ENCODE results near the gene CHSY1. TPM values are rescaled to one million over a fixed set of nuclear protein-coding genes. Genes with fewer than 3 reads are reported as not detected.

CHSY1 gene
- total RNA-seq, 1 donor from 2014 or later, result 20.4 TPM

GRCh38 chr15:101211897-101212296 lies 40.0 kb downstream of the CHSY1 start:
- Mint-ChIP-seq H3K27me3 (no peaks in the 10 kb centered on the region), H3K36me3 (ENCODE audit: low read depth) (peaks cover 18% of the 10 kb centered on the region), H3K9me3 (no peaks in the 10 kb centered on the region), H3K4me1 (peaks cover 37% of the 10 kb centered on the region), H3K27ac (no peak overlapping the region), H3K4me3 (no peak overlapping the region)
- TF ChIP-seq, protein P1, sequence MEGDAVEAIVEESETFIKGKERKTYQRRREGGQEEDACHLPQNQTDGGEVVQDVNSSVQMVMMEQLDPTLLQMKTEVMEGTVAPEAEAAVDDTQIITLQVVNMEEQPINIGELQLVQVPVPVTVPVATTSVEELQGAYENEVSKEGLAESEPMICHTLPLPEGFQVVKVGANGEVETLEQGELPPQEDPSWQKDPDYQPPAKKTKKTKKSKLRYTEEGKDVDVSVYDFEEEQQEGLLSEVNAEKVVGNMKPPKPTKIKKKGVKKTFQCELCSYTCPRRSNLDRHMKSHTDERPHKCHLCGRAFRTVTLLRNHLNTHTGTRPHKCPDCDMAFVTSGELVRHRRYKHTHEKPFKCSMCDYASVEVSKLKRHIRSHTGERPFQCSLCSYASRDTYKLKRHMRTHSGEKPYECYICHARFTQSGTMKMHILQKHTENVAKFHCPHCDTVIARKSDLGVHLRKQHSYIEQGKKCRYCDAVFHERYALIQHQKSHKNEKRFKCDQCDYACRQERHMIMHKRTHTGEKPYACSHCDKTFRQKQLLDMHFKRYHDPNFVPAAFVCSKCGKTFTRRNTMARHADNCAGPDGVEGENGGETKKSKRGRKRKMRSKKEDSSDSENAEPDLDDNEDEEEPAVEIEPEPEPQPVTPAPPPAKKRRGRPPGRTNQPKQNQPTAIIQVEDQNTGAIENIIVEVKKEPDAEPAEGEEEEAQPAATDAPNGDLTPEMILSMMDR (IDR thresholded peaks at IDR 0.05), result no peak
- ChIA-PET POLR2A (no interaction called here), CTCF (no interaction called here)
- no peak for ATAC-seq (ENCODE audit: low read depth)
- DNase-seq, result no peak
- intact Hi-C loops (cut with micrococcal nuclease), result loop anchor here (2.0 kb wide), 1 partner anchor 33 kb away; no protein-coding TSS in a partner anchor

GRCh38 chr15:101210466-101210865 lies 41.4 kb downstream of the CHSY1 start:
- ChIA-PET POLR2A (no interaction called here), CTCF (interaction anchor here (1.0 kb wide), 1 partner anchor 29 kb away, joined by 4 read pairs; no protein-coding TSS in a partner anchor)
- TF ChIP-seq, protein P1 (IDR thresholded peaks at IDR 0.05), result no peak
- no peak for DNase-seq
- no peak overlapping the region for H3K4me3 Mint-ChIP-seq
- no peak for ATAC-seq (ENCODE audit: low read depth)
- peaks cover 46% of the 10 kb centered on the region for H3K4me1 Mint-ChIP-seq
- H3K9me3 Mint-ChIP-seq, result no peaks in the 10 kb centered on the region
- H3K36me3 Mint-ChIP-seq (ENCODE audit: low read depth), result peaks cover 16% of the 10 kb centered on the region
- intact Hi-C loops (cut with micrococcal nuclease), result loop anchor here (2.0 kb wide), 1 partner anchor 34 kb away; no protein-coding TSS in a partner anchor
- H3K27ac Mint-ChIP-seq, result no peak overlapping the region
- H3K27me3 Mint-ChIP-seq, result no peaks in the 10 kb centered on the region

- ChIA-PET POLR2A (no interaction called here), CTCF (no interaction called here)
- TF ChIP-seq, protein P1 (IDR thresholded peaks at IDR 0.05), result no peak
- Mint-ChIP-seq H3K4me1 (peaks cover 49% of the 10 kb centered on the region), H3K36me3 (ENCODE audit: low read depth) (peaks cover 18% of the 10 kb centered on the region), H3K27me3 (no peaks in the 10 kb centered on the region), H3K27ac (no peak overlapping the region), H3K4me3 (no peak overlapping the region), H3K9me3 (no peaks in the 10 kb centered on the region)
- no peak for DNase-seq
- no peak for ATAC-seq (ENCODE audit: low read depth)
- intact Hi-C loops (cut with micrococcal nuclease), result loop anchor here (2.0 kb wide), 1 partner anchor 35 kb away; no protein-coding TSS in a partner anchor
These were observed 41.8 kb downstream of the CHSY1 start for GRCh38 chr15:101210058-101210457.

- Mint-ChIP-seq H3K4me1 (peaks cover 53% of the 10 kb centered on the region), H3K36me3 (ENCODE audit: low read depth) (peaks cover 16% of the 10 kb centered on the region), H3K4me3 (no peak overlapping the region), H3K27me3 (no peaks in the 10 kb centered on the region), H3K9me3 (no peaks in the 10 kb centered on the region), H3K27ac (no peak overlapping the region)
- ATAC-seq (ENCODE audit: low read depth) (no peak), DNase-seq (no peak)
- ChIA-PET CTCF (no interaction called here), POLR2A (no interaction called here)
- intact Hi-C loops (cut with micrococcal nuclease), result no loop called here
- TF ChIP-seq, protein P1 (IDR thresholded peaks at IDR 0.05), result no peak
These were observed 42.5 kb downstream of the CHSY1 start for GRCh38 chr15:101209285-101209845.

GRCh38 chr15:101207867-101208288 lies 44.0 kb downstream of the CHSY1 start:
- Mint-ChIP-seq H3K27me3 (no peaks in the 10 kb centered on the region), H3K27ac (no peak overlapping the region), H3K9me3 (no peaks in the 10 kb centered on the region), H3K4me3 (no peak overlapping the region), H3K36me3 (ENCODE audit: low read depth) (peaks cover 16% of the 10 kb centered on the region), H3K4me1 (peaks cover 59% of the 10 kb centered on the region)
- ChIA-PET POLR2A (no interaction called here), CTCF (no interaction called here)
- intact Hi-C loops (cut with micrococcal nuclease), result no loop called here
- DNase-seq, result no peak
- TF ChIP-seq, protein P1 (IDR thresholded peaks at IDR 0.05), result no peak
- ATAC-seq (ENCODE audit: low read depth), result no peak
